Stimulated activated CD4-positive, alpha-beta T cell treated with anti-CD3 and anti-CD28 coated beads, Interleukin-2, amount 100 ng/mL, for 48 hours (primary cell): ENCODE data around the gene EPS8L3.
"Not testable (repeated sequence)": the region's sequence is repeated elsewhere in the genome, so short reads cannot be mapped to it uniquely, and the experiment has no call there.

Experiments
- DNase-seq, 2 donors: peaks; one replicate each; pipeline ENCODE4 v3.0.0-alpha.2; 2020

Gene EPS8L3

GRCh38 chr1:109776911-109777310 lies 13.2 kb upstream of the EPS8L3 start:
- peak; percentile 73 to 75 for DNase-seq

- no peak for DNase-seq
Measured at GRCh38 chr1:109776206-109776835, 12.6 kb upstream of the EPS8L3 start.

- no peak for DNase-seq
Measured at GRCh38 chr1:109775398-109775797, 11.7 kb upstream of the EPS8L3 start.

- no peak for DNase-seq
Measured at GRCh38 chr1:109773900-109774485, 10.3 kb upstream of the EPS8L3 start.

GRCh38 chr1:109773203-109773899 lies 9.6 kb upstream of the EPS8L3 start:
- peak; percentile 53 to 56 for DNase-seq

- no peak for DNase-seq
Measured at GRCh38 chr1:109772658-109773202, 9.0 kb upstream of the EPS8L3 start.

- no peak for DNase-seq
Measured at GRCh38 chr1:109771712-109772657, 8.3 kb upstream of the EPS8L3 start.

- DNase-seq: no peak
Measured at GRCh38 chr1:109770331-109771095, 6.8 kb upstream of the EPS8L3 start.

- DNase-seq: no peak
Measured at GRCh38 chr1:109769330-109770078, 5.8 kb upstream of the EPS8L3 start.

- no peak for DNase-seq
Measured at GRCh38 chr1:109768820-109769219, 5.1 kb upstream of the EPS8L3 start.

- no peak for DNase-seq
Measured at GRCh38 chr1:109768335-109768650, 4.6 kb upstream of the EPS8L3 start.

GRCh38 chr1:109767637-109768334 lies 4.1 kb upstream of the EPS8L3 start:
- no peak for DNase-seq

- not testable (repeated sequence) for DNase-seq
Measured at GRCh38 chr1:109766991-109767636, 3.4 kb upstream of the EPS8L3 start.

- no peak for DNase-seq
Measured at GRCh38 chr1:109765896-109766615, 2.3 kb upstream of the EPS8L3 start.

- no peak for DNase-seq
Measured at GRCh38 chr1:109765483-109765815, 1.7 kb upstream of the EPS8L3 start.

GRCh38 chr1:109764561-109765482 lies 1.1 kb upstream of the EPS8L3 start:
- DNase-seq: no peak

- DNase-seq: no peak
Measured at GRCh38 chr1:109762821-109763645, 690 bp downstream of the EPS8L3 start.
